NOMO-1 treated with DMSO at 0.1 percent for 48 hours (cell line): ENCODE measurements around the gene MCM3.

Source experiments
- DNase-seq: peaks from one replicate; lab custom pipeline; 2025; ENCODE audit not compliant: unreplicated experiment; lab: John Stamatoyannopoulos, UW

Gene MCM3

GRCh38 chr6:52304983-52305390, 20.4 kb upstream of the MCM3 start:
- DNase-seq = peak; percentile 77

- no peak for DNase-seq
These were observed 18.6 kb upstream of the MCM3 start for GRCh38 chr6:52303178-52303577.

GRCh38 chr6:52301326-52301725, 16.8 kb upstream of the MCM3 start:
- DNase-seq = no peak

- DNase-seq = no peak
These were observed 16.0 kb upstream of the MCM3 start for GRCh38 chr6:52300489-52300931.

GRCh38 chr6:52299653-52300052, 15.1 kb upstream of the MCM3 start:
- no peak for DNase-seq

- peak; percentile 61 for DNase-seq
These were observed 12.9 kb upstream of the MCM3 start for GRCh38 chr6:52297433-52297832.

GRCh38 chr6:52293067-52293466, 8.5 kb upstream of the MCM3 start:
- no peak for DNase-seq

- DNase-seq = no peak
These were observed 4.3 kb upstream of the MCM3 start for GRCh38 chr6:52288841-52289240.

- no peak for DNase-seq
These were observed 3.7 kb upstream of the MCM3 start for GRCh38 chr6:52288216-52288615.

GRCh38 chr6:52286798-52287432, 2.4 kb upstream of the MCM3 start:
- DNase-seq = peak; percentile 79

- DNase-seq = peak; percentile 32
These were observed 881 bp upstream of the MCM3 start for GRCh38 chr6:52285177-52286068.

GRCh38 chr6:52284131-52284459, 447 bp downstream of the MCM3 start:
- DNase-seq = no peak

- peak; percentile 24 for DNase-seq
These were observed 1.4 kb downstream of the MCM3 start for GRCh38 chr6:52283111-52283510.

- no peak for DNase-seq
These were observed 8.4 kb downstream of the MCM3 start for GRCh38 chr6:52276130-52276529.

GRCh38 chr6:52271852-52272460, 12.6 kb downstream of the MCM3 start:
- DNase-seq = no peak

- peak; percentile 70 for DNase-seq
These were observed 20.6 kb downstream of the MCM3 start for GRCh38 chr6:52263709-52264540.

GRCh38 chr6:52262620-52263344, 21.8 kb downstream of the MCM3 start:
- no peak for DNase-seq

GRCh38 chr6:52261229-52261628, 23.3 kb downstream of the MCM3 start:
- no peak for DNase-seq

GRCh38 chr6:52260634-52261033, 23.9 kb downstream of the MCM3 start:
- no peak for DNase-seq

- no peak for DNase-seq
These were observed 29.1 kb downstream of the MCM3 start for GRCh38 chr6:52255434-52255833.
